ENCODE results near the gene THRB.

DNA sequence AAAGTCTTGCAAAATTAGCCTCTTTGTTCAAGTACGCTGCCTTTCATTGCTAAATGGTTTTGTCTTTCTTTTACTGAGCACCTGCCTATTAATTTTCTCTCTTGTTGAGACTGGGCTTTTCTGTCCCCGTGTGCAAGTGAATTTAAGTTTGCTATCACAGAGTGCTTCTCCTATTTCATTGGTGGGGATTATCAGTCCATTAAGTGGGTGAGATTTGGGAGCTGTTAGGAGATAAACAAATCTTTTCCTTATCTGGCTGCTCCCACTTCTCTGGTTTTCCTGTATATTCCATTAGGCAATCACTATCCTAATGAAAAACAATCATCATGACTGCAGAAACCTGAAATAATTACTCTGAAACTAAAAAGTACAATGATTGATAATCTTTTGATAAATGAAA is 295.4 kb downstream of the THRB start:
- TF ChIP-seq POLR2A (IDR thresholded peaks at IDR 0.05) (no peak), POLR2AphosphoS5 (IDR thresholded peaks at IDR 0.05) (no peak)
- TF ChIP-seq, protein P1, sequence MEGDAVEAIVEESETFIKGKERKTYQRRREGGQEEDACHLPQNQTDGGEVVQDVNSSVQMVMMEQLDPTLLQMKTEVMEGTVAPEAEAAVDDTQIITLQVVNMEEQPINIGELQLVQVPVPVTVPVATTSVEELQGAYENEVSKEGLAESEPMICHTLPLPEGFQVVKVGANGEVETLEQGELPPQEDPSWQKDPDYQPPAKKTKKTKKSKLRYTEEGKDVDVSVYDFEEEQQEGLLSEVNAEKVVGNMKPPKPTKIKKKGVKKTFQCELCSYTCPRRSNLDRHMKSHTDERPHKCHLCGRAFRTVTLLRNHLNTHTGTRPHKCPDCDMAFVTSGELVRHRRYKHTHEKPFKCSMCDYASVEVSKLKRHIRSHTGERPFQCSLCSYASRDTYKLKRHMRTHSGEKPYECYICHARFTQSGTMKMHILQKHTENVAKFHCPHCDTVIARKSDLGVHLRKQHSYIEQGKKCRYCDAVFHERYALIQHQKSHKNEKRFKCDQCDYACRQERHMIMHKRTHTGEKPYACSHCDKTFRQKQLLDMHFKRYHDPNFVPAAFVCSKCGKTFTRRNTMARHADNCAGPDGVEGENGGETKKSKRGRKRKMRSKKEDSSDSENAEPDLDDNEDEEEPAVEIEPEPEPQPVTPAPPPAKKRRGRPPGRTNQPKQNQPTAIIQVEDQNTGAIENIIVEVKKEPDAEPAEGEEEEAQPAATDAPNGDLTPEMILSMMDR (IDR thresholded peaks at IDR 0.05 in 8 of 11, conservative IDR thresholded peaks at IDR 0.05 in 3 of 11), result no peak
